GM11168 (cell line): ENCODE data around the gene GGN.
"Not testable (repeated sequence)": the region's sequence is repeated elsewhere in the genome, so short reads cannot be mapped to it uniquely, and the experiment has no call there.

Experiments
- in situ Hi-C: fragments of 300-500 bp; cut with MboI; formaldehyde crosslinking; loops from one replicate; pipeline ENCODE4 v1.12.0; 2022; ENCODE audit warnings: low sequenced_read_pairs; ENCODE audit not compliant: unreplicated experiment

Gene GGN

DNA sequence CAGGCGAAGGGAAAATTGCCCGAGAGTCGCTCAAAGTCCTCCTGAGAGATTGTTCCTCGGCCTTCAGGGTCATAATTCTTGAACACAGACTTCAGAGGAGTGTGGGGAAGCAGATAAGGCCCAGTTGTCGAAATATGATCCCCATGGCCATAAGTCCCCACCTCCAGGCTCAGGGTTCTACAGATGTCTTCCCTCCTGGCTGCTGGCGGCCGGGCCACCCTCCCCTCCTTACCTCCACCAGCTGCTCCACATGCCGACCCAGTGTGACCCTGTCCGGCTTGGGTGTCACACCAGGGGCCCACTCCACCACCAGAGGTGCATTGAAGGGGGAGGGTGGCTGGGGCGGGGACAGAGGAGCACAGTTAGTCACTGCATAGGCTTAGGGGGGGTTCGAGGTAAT lies 25.1 kb upstream of the GGN start:
- in situ Hi-C loops, result no loop called here

DNA sequence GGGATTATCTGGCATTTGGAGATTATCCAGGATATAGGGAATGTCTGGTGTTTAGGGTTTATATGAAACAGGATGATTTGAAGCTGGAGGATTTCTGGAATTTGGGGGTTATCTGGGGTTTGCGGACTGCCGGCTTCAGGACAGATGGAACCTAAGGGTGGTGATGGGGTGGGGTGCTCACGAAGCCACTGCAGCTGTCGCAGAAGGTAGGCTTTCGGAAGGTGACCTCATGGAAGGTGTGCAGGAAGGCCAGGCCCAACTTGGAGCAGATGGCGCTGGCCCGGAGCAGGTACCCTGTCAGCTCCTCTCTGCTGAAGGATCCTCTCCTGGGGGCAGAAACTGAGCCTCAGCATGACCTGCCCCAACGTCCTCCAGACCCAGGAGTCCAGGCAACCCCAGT lies 24.7 kb upstream of the GGN start:
- in situ Hi-C loops, result no loop called here

DNA sequence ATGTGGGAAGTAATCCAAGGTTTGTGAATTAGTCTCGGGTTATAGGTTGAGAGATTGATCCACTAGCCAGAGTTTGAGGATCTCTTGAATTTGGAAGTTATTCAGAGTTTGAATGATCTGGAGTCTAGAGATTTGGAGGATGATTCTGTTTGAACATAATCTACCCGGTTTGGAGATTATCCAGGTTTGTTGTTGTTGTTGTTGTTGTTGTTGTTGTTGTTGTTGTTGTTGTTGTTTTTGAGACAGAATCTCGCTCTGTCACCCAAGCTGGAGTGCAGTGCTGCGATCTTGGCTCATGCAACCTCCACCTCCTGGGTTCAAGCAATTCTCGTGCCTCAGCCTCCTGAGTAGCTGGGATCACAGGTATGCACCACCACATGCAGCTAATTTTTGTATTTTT lies 24.1 kb upstream of the GGN start:
- in situ Hi-C loops, result not testable (repeated sequence)

DNA sequence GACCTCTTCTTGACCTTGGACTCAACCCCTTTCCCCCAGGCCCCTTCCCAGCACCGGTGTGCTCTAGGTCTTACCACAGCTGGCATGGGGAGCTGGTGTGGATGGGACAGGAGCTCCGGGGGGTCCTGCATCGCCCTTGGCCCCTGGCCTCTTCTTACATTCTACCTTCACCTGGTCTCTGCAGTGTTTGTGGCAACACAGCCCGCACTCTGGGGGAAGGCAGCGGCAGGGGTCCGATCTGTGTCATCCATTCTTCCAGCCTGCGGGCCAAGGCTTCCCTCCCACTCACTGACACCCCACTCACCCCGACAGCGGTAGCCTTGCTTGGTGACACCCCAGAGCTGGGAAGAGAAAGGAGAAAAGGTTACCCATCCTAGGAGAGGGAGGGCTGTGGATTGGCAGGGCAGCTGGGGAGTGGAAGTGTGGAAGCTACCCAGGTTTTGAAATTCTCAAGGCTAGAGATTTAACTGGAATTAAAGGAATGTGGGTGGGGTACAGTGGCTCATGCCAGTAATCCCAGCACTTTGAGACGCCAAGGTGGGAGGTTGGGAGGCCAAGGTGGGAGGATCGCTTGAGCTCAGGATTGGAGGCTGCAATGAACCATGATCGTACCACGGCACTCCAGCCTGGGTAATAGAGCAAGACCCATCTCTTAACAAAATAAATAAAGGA lies 23.3 kb upstream of the GGN start:
- in situ Hi-C loops, result no loop called here

DNA sequence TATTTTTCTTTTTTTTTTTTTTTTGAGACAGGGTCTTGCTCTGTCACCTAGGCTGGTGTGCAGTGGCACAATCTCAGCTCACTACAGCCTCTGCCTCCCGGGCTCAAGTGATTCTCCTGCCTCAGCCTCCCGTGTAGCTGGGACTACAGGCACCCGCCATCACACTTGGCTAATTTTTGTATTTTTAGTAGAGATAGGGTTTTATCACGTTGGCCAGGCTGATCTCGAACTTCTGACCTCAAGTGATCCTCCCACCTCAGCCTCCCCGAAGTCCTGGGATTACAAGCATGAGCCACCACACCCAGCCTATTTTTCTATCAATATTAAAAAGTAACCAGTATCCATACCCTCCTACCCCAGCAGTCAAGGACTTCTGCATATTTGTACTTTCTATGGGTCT lies 22.6 kb upstream of the GGN start:
- in situ Hi-C loops, result not testable (repeated sequence)

DNA sequence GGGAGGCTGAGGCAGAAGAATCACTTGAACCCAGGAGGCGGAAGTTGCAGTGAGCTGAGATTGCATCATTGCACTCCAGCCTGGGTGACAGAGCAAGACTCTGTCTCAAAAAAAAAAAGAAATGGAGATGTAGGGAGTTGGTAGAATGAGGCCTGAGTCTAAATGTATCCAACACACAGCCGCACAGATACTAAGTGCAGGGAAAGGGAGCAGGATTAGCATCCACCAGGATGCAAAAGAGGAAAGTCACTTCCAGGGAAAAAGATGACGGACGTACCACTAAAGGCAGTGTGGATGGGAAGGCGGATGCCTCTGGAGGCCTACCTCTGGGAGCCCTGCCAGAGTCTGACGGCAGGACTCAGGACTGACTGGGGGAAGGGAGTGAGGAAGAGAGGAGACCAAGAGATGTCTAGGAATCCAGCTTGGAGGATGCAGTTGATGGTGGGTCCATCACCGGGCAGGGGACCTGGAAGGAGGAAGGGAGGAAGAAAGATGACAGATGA lies 21.8 kb upstream of the GGN start:
- in situ Hi-C loops, result no loop called here

DNA sequence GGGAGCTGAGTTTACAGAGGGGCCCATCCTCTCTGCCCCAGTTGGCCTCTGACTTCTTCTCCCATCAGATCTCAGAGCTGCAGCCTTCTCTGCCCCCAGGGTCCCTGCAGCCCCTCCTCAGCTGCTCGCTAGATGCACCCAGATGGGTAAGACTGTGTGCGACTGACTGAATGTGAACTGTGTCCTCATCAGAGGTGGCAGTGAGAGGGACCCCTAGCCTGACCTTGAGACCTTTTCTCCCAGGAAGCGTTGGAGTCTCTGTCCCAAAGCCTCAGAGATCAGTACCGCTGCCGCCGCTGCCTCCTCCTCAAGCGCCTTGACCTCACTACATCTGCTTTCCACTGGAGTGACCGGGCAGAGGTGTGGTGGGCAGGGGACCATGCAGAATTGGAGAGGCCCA lies 17.4 kb upstream of the GGN start:
- in situ Hi-C loops, result no loop called here

DNA sequence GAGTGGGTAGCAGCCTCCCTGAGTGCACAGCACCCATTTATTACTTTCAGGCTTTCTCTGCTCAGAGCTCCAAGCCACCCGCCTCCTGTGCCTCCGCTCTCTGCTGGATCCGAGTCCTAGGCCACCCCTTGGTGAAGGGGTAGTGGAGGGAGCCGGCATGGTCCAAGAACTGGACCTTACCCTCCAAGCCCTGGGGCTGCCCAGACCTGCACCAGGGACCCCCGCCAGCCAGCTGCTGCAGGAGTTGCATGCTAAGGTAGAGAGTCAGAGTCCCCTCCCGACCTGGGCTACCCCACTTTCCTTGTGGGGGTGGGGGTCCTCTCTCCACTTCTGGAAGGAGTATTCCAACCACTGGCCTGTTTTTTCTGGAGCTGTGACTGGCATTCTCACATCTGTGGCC lies 17.0 kb upstream of the GGN start:
- in situ Hi-C loops, result no loop called here

DNA sequence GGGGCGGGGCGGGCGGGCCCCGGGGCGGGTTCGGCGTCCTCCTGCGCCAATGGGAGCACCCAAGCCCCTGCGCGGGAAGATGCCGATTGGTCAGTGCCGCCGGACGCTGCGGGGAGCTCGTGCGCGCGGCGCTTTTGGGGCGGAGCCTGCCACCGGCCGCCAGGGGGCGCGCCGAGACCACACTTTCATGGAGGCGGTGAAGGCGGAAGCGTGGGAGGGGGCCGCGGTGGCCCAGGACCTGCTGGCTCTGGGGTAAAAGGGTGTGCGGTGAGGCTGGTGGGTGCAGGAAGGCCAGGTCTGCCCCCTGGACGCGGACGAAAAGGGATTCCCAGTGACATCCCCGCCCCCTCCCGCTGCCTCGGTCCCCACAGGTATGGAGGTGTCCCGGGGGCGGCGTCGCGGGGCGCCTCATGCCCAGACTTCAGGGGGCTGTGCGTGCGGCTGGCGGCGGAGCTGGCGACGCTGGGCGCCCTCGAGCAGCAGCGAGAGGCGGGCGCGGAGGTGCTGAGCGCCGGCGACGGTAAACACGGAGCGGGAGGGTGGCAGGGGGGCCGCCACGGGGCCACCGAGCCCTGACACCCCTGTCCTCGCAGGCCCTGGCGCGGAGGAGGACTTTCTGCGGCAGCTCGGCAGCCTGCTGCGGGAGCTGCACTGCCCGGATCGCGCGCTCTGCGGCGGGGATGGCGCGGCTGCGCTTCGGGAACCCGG lies 15.3 kb upstream of the GGN start, which contains the start of gene FAM98C:
TSS of gene FAM98C (plus strand) at position 127 of the 708 bp plus-strand sequence. CDS start at position 188, 61 bp downstream.
- in situ Hi-C loops, result no loop called here

DNA sequence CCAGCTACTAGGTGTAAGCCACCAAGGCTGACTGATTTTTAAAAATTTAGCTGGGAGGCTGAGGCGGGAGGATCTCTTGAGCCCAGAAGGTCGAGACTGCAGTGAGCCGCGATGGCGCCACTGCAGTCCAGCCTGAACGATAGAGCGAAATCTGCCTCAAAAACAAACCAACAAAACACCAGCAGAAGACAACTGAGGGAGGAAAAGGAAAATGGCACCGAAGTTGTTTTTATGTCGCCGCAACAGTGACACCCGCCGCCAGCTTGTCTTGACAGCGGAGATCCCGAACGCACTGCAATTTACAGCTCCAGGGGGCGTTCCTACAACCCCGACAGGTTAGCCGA lies 14.8 kb upstream of the GGN start:
- in situ Hi-C loops, result no loop called here

DNA sequence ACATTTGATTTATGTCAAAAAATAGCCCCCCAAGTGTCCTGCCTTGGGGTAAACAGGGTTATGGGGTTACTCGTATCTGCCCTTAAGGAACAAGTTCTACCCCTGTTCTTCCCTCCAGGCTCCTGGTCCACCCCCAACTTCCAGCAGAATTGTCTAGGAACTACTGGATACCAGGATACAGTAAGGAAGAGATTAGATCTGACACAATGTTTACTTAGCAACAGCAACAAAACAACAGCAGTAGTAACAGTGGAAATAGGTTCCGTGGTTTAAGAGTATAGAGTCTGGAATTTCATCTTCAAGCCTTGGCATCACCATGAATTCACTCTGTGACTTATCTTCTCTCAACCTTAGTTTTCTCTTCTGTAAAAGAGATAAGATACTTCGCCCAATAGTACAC lies 13.3 kb upstream of the GGN start:
- in situ Hi-C loops, result no loop called here

DNA sequence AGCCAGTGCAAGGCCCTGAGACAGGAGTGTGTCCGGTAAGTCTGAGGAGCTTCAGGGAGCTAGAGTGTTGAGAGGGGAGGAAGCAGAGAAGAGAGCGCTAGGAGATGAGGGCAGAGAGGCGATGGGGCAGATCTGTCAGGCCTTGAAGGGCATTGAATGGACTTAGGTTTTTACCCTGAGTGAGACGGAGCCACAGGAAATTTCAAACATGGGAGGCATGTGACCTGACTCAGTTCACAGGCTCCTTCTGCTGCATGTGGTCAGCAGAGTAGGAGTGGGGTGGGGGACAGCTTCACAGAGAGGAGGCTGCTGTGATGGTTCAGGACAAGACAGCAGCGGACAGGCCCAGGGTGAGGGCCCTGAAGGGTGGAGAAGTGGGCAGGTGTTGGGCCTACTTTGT lies 12.5 kb upstream of the GGN start:
- in situ Hi-C loops, result no loop called here

DNA sequence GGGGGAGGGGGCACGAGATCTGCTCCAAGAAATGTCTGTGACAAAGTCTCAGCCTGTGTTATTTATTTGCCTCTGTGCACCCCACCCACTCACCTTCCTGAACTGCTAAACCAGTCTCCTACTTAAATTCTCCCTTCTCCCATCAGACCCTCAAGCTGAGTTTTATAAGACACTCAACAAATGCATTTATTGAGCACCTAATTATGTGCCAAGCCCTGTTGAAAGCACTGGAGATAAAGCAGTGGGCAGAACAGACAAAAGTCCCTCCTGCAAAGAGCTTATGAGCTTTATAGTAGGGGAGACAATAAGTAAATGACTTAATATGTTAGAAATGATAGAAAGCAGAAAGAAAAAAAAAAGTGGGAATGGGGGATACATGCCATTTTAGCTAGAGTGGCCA lies 11.7 kb upstream of the GGN start:
- in situ Hi-C loops, result loop anchor here (10.0 kb wide), 1 partner anchor 475 kb away; the partner anchor contains the start of gene RINL

DNA sequence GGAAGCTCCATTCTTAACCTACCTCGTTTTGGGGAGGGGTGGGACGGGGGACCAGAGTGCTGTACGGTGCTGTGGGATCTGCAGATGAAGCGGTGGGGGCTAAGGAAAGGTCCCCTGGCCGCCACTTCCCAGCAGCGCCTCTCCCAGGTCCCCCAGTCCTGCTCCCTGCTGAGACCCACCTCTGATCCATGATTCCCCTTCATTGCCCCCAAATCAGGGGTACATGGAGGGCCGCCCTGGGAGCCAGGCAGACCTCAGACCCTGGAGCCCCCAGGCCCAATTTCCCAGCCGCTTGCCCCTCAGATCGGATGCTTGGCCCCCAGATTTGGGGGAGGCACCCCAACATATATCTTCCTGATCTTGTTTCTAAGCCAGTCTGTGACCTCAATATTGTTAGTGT lies 11.2 kb upstream of the GGN start:
- in situ Hi-C loops, result loop anchor here (10.0 kb wide), 1 partner anchor 476 kb away; the partner anchor contains the start of gene RINL

DNA sequence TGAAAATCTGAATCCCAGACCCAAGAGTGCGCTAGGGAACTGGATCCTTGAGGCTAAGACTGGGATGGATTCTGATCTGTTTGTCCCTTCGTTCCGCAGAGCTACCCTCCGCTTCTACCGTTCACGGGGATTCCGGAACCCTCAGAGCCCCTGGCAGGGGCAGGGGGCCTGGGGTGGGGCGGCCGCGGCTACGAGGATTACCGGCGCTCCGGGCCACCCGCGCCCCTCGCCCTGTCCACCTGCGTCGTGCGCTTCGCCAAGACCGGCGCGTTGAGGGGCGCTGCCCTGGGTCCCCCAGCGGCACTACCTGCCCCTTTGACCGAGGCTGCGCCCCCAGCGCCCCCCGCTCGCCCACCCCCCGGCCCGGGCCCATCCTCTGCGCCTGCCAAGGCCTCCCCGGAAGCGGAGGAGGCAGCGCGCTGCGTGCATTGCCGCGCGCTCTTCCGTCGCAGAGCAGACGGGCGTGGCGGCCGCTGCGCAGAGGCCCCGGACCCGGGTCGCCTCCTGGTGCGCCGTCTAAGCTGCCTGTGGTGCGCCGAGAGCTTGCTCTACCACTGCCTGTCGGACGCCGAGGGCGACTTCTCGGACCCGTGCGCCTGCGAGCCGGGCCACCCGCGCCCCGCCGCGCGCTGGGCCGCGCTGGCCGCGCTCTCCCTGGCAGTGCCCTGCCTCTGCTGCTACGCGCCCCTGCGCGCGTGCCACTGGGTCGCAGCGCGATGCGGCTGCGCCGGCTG lies 7.7 kb upstream of the GGN start:
- in situ Hi-C loops, result loop anchor here (10.0 kb wide), 1 partner anchor 479 kb away; the partner anchor contains the start of gene RINL

DNA sequence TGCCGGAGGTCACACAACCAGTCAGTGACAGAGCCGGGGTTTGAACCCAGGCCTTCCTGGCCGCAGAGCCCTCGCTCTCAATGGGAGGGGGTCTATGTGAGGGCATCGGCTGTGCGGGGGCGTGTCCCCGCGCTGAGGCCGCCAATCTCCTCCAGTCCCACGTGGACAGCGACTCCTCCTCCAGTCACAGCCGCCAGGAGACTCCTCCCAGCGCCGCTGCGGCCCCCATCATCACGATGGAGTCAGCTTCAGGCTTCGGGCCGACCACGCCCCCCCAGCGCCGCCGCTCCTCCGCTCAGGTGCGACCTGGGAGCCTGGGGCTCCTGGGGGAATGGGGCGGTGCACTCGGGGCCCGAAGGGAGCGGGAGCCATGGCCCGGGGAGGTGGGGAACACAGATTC lies 6.7 kb upstream of the GGN start:
- in situ Hi-C loops, result loop anchor here (10.0 kb wide), 1 partner anchor 480 kb away; the partner anchor contains the start of gene RINL

DNA sequence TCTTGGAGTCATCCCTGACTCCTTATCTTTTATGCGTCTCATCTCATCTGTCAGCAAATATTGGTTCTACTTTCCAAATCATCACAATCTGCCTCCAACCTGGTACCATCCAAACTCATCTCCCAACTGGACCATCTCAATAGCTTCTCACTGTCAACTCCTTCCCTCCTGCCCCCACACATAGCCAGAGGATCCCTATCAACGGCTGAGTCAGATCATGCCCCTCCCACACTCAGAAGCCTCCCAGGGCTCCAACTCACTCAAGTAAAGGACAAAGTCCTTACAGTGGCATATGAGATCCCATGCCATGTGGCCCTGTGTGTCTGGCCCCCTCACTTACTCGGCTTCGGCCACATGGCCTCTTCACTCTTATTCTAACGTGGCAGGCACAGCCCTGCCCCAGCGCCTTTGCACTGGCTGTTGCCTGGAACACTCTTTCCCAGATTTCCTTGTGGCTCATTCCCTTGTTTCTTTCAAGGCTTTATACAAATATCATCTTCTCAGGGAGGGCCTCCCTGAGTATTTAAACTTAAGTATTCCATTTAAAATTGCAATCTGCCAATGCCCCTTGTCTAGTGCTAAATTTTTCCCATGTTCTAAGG lies 5.0 kb upstream of the GGN start:
- in situ Hi-C loops, result loop anchor here (10.0 kb wide), 1 partner anchor 482 kb away; the partner anchor contains the start of gene RINL

DNA sequence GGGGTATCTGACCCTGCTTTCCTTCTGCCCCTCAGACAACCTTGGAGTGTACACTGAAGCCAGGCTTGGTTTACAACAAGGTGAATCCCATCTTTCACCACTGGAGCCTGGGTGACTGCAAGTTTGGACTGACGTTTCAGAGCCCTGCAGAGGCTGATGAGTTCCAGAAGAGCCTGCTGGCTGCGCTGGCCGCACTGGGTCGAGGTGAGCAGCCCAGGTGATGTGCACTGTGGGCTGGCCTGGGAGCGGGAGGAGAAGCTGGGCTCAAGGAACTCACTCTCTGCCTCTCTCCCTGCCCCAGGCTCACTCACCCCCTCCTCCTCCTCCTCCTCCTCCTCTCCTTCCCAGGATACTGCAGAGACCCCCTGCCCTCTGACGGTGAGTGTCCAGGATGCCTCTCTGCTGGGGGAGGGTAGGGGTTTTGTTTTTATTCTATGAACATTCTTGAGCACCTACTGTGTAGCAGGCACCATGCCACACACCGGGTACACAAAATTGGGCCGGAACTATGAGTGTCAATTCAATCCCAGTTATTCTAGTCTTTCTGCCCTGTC lies 4.2 kb upstream of the GGN start:
- in situ Hi-C loops, result loop anchor here (10.0 kb wide), 1 partner anchor 483 kb away; the partner anchor contains the start of gene RINL

DNA sequence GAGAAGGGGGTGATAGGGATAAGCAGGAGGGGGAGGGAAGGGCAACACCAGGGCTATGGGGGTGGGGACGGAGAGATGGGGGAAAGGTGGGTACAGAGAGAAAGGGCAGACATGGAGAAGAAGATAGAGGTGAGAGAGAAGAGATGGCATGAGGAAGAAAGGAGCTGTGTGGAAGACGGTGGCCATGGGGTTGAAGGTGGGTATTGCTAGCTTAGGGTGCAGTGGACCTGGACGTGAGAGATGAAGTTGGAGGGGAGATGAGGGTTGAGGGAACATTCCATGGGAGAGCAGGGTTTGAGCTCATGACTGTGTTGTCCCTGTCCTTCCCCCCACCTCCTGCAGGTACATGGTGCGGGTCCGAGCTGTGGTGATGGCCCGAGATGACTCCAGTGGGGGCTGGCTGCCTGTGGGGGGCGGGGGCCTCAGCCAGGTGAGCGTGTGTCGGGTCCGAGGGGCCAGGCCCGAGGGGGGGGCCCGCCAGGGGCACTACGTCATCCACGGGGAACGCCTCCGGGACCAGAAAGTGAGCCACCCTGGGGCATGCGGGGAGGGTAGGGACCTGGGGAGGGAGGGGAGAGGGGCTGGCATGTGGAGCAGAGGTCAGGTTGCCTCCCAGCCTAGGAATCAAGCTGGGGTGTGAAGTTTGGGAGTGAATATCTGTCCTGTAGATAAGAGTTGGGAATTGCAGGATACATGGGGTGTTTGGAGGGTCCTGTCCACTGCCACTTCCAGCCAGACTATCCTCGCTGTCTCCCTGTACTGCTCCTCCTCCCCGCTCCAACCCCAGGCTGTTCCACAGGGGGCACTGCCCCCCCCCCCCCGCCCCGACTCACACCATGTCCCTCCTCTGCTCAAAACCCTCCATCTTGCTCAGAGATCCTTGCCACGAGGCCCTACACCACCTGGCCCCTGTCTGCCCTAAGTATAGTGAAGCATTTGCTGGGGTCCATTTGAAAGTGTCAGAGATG lies 2.4 kb upstream of the GGN start:
- in situ Hi-C loops, result loop anchor here (10.0 kb wide), 1 partner anchor 485 kb away; the partner anchor contains the start of gene RINL
